NCI-H2196 treated with DMSO at 0.1 percent for 48 hours (cell line): ENCODE measurements around the gene NR4A2.
"Not testable (repeated sequence)": the region's sequence is repeated elsewhere in the genome, so short reads cannot be mapped to it uniquely, and the experiment has no call there.

Source experiments
- DNase-seq: peaks from one replicate; lab custom pipeline; 2025; ENCODE audit not compliant: unreplicated experiment; lab: John Stamatoyannopoulos, UW

Gene NR4A2

GRCh38 chr2:156322051-156322685 lies 10.4 kb downstream of the NR4A2 start:
- no peak for DNase-seq

GRCh38 chr2:156321243-156321904 lies 11.1 kb downstream of the NR4A2 start:
- no peak for DNase-seq

- DNase-seq: no peak
Observed at GRCh38 chr2:156320486-156321098, 11.9 kb downstream of the NR4A2 start.

GRCh38 chr2:156319811-156320485 lies 12.6 kb downstream of the NR4A2 start:
- DNase-seq: no peak

GRCh38 chr2:156317631-156318030 lies 14.9 kb downstream of the NR4A2 start:
- DNase-seq: no peak

GRCh38 chr2:156311976-156312375 lies 20.5 kb downstream of the NR4A2 start:
- no peak for DNase-seq

GRCh38 chr2:156310773-156311172 lies 21.7 kb downstream of the NR4A2 start:
- DNase-seq: no peak

- DNase-seq: no peak
Observed at GRCh38 chr2:156309917-156310316, 22.6 kb downstream of the NR4A2 start.

GRCh38 chr2:156309167-156309566 lies 23.4 kb downstream of the NR4A2 start:
- no peak for DNase-seq

- no peak for DNase-seq
Observed at GRCh38 chr2:156306821-156307220, 25.7 kb downstream of the NR4A2 start.

GRCh38 chr2:156305121-156305520 lies 27.4 kb downstream of the NR4A2 start:
- no peak for DNase-seq

- no peak for DNase-seq
Observed at GRCh38 chr2:156300337-156300736, 32.2 kb downstream of the NR4A2 start.

- DNase-seq: no peak
Observed at GRCh38 chr2:156294945-156295580, 37.5 kb downstream of the NR4A2 start.

GRCh38 chr2:156293382-156293781 lies 39.1 kb downstream of the NR4A2 start:
- not testable (repeated sequence) for DNase-seq

GRCh38 chr2:156279446-156280150 lies 52.9 kb downstream of the NR4A2 start:
- no peak for DNase-seq
